ENCODE data around the gene SLA2.
"Not testable (repeated sequence)": the region's sequence is repeated elsewhere in the genome, so short reads cannot be mapped to it uniquely, and the experiment has no call there.

Gene SLA2, protein sequence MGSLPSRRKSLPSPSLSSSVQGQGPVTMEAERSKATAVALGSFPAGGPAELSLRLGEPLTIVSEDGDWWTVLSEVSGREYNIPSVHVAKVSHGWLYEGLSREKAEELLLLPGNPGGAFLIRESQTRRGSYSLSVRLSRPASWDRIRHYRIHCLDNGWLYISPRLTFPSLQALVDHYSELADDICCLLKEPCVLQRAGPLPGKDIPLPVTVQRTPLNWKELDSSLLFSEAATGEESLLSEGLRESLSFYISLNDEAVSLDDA

DNA sequence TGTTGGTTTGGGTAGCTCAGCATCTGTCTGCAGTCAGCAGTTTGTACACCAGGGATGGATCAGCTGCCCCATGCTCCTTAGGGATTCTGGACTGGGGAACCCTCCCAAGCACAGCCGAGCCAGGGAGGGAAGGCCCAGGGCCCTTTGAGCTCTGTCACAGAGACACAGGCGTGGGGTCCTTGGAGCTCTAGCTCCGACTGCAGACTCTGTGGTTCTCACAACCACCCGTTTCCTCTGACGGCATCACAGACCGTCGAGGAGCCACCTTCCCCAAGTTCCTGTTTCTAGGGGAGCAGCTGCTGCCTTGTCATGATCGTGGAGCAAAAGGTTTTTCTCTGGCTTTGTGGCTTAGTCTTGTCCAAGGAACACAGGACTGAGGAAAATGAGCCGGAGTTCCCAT, at the start of gene SLA2:
SLA2 (minus strand) TSS at position 199 of the 400 bp plus-strand sequence. CDS start 4,861 bp downstream, outside the sequence.
- peak; percentile 29 for DNase-seq (ENCODE audit: low read depth)

DNA sequence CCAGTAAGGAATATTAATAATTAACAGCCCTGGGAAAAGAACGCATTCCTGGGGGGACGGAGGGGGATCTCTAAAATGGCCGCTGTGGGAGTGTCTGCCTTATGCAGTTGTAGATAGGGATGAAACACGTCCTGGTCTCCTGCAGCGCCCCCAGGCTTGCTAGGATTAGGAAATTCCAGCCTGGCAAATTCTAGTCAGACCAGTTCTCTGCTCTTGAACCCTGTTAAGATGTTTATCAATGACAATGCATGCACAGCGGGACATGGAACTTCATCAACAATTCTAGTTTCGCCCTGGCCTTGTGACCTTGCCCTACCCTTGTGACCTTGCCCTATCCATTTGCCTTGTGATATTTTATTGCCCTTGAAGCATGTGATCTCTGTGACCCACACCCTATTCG, 49.5 kb upstream of the SLA2 start:
- not testable (repeated sequence) for DNase-seq (ENCODE audit: low read depth)

DNA sequence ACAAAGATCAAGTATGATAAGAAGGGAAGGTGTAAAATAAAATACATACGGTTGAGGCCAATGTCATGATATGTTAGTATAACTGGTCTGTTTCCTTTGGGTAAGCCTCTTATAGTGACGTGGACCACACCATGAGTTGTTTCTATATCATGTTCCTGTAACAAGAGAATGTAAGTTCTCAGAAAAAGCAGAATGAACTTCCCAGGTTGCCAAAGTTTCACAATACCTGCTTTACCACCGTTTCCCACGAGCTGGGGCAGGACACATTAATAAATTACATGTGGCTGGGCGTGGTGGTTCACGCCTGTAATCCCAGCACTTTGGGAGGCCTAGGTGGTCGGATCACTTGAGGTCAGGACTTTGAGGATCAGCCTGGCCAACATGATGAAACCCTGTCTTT, 42.6 kb upstream of the SLA2 start:
- no peak for DNase-seq (ENCODE audit: low read depth)

DNA sequence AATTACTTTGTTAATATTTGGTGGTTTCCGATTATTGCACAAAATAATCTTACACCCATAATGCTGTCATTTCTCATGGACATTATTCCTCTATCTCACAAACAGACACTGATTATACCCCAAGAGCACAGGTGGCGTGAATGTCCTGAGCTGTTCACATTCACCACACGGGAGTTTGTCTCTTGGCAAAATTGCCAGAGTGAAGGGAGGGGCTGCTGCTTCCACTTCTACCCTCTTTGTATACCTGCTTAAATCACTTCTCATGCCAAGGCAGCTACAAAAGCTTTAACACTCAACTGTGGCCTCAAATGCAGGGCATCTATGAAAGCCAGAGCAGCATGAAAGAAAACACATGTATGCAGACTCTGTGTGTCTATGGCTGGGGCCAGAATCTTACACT, 41.9 kb upstream of the SLA2 start:
- DNase-seq (ENCODE audit: low read depth): no peak

DNA sequence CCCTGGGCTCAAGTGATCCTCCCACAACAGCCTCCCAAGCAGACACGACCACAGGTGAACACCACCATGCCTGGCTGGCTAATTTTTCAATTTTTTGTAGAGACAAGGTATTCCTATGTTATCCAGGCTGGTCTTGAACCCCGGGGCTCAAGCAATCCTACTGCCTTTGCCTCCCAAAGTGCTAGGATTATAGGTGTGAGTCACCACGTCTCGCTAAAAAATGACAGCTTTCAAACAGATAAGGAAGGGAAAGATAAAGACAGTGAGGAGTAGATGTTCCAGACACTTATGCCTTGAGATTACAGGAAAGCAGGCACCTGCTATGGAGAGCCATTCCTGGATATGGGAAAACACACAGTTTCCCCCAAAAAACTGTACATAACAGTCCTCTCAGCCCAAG, 40.9 kb upstream of the SLA2 start:
- DNase-seq (ENCODE audit: low read depth): no peak

DNA sequence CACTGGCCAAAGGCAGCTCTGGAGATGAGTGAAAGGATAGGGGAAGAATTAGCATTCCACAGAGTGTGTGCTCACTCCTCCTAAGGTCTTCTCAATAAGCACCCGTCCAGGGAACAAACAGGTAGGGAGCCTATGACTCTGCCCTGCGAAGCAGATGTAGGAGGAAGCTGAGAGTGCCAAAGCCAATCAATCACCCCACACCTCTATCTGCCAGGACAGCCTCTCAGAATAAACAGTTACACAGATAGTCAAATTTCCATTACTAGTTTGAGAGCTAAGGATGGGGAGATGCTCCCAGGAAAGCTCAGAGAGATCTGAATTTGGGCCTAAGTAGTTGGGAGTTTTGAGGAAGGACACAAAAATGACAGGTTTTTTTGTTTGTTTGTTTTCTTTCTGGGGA, 40.5 kb upstream of the SLA2 start:
- no peak for DNase-seq (ENCODE audit: low read depth)

DNA sequence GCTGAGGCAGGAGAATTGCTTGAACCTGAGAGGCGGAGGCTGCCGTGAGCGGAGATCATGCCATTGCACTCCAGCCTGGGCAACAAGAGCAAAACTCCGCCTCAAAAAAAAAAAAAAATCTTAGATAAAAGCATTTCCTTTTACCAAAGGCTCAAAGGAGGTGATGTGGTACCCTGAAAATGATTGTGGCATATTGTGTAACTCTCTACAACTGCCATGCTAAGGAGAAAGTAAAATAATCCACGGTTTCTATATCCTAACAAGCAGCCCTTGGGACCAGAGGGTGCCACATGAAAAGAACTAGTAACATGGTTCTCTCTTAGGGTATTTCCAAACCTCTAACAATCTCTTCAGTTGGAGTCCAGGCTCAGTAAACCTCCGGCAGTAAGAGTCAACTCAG, 38.8 kb upstream of the SLA2 start:
- DNase-seq (ENCODE audit: low read depth): no peak

DNA sequence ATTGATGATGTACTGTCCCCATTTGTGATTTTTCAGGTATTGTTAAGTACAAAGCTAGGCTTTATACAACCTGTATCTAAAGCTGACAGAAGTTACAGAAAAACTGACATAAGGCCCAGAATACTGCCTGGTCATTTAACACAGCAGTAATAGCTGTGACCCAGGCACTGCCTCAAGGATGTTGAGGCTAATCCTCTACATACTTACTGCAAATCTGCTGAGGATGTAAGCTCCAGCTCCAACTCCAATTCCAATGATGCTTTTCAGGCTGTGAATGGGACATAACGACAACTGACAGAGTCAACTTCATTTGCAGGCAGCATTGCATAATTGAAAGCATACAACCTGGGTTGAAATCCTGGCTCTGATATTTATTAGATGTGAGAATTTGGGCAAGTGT, 36.3 kb upstream of the SLA2 start:
- no peak for DNase-seq (ENCODE audit: low read depth)

DNA sequence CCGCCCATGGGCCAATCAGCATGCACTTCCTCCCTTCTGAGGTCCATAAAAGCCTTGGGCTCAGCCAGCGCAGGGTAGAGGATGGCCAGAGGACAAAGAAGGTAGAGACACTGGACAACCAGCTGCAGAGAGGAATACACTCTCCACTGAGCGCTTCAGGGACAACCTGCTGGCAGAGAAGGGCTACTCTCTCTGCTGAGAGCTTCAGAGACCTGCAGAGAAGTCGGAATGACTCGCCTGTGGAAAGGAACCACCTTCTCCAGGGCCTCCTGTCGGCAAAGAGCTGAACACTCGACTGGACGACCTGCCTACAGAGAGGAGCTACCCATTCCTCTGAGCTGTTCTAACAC, 31.4 kb upstream of the SLA2 start:
- no peak for DNase-seq (ENCODE audit: low read depth)

DNA sequence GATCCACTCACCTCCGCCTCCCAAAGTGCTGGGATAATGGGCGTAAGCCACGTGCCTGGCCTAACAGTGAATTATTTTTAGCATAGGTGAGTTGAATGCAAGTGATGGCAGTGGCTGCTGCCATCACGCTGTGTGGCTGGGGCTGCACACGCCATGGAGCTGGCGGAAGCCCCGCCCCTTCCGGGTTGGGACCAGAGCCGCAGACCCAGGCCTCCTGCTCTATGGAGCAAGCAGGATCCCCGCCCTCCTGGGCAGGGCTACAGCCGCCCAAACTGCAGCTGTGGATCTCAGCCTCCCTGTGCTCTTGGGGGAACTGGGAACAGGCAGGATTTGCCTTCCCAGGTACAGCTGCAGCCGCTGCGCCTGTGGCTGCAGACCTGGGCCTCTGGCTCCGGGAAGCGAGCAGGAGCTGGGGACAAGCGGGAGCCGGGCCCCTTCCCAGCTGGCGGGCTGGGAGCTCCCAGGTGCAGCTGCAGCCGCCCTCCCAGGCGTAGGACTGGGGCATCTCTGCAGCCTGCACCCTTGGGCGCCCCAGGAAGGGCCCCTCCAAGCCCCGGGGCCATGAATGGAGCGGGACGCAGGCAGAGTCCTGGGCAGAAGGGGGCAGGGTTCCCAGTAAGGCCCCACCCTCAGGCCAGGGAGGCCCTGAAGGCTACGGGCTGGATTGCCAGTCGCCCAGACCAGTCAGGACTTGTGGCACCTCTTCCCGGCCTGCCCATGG, 30.9 kb upstream of the SLA2 start:
- DNase-seq (ENCODE audit: low read depth): no peak

DNA sequence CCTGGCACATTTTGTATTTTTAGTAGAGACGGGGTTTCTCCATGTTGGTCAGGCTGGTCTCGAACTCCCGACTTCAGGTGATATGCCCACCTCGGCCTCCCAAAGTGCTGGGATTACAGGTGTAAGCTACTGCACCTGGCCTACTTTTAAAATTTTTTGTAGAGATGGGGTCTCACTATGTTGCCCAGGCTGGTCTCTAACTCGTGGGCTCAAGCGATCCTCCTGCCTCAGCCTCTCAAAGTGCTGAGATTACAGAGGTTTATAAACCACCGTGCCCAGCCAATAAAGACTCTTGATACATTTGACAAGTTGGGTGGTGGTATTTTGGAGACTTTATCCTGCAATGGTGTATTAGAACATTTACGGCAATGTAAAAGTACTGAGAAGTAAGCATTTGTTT, 29.5 kb upstream of the SLA2 start:
- DNase-seq (ENCODE audit: low read depth): not testable (repeated sequence)

DNA sequence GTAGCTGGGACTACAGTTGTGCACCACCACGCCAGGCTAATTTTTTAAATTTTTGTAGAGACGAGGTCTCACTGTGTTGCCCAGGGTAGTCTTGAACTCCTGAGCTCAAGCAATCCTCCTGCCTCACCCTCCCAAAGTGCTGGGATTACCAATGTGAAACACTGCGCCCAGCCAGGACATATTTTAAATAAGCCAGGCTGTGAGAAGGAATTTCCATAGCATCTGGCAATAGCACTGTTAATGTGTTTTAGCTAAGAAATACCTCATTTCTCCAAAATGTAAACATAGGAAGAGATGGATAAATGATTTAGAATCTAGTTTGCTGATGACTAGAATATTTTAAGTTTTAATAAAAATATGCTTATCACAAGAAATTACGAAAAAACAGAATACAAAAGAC, 27.0 kb upstream of the SLA2 start:
- DNase-seq (ENCODE audit: low read depth): no peak

DNA sequence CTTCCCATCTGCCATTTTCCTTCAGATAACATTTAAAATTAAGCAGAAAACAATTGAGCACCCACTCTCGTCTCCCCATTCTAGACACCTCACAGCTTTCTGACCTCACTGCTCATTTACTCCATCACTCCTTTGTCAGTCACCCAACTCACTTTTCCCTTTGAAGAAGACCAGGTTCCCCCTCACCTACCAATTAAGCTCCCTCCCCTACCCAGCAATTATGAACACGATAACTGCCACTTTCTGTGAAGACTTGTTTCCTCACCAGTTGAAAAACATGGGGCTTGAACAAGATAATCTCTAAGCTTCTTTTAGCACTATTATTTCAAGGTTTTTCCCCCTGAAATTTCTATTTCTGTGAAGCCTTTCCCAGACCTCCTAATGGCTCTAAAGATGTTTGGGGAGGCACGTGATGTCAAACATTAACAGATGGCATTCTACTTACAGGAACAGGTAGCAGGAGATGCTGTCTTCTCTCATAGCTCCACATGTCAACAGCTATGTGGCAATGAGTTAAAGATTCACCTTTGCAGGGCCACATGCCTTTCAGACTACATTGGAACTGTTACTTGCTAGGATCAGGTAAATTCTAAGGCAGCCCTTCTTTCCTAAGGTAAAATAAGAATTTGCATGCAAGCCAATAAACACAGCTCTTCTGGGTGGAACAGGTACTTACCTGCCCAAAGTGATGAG, 24.8 kb upstream of the SLA2 start:
- no peak for DNase-seq (ENCODE audit: low read depth)

DNA sequence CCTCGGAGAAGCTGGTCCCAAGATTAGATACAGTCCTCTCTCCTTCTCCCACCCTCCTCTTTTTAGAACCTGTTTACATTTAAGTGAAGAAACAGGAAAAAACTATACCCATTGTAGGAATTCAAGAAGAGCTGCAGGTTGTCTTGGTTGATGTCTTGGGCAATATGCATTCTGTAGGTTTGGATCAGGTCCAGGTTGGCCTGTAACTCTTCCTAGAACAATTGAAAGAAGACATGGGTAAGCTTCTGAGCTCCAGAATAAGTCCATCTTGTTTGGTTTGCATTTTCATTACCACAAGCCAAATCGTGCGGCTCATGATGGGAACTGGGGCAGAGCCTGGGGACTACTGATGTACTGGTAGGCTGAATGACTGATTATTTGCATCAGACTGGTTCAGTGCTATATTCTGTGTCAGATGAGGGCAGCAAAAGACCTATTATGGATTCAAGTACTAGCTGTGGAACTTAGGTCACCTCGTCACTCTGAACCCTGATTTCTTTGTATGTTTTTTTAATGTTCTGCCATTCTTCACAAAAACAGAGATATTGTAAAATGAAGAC, 20.3 kb upstream of the SLA2 start:
- no peak for DNase-seq (ENCODE audit: low read depth)

DNA sequence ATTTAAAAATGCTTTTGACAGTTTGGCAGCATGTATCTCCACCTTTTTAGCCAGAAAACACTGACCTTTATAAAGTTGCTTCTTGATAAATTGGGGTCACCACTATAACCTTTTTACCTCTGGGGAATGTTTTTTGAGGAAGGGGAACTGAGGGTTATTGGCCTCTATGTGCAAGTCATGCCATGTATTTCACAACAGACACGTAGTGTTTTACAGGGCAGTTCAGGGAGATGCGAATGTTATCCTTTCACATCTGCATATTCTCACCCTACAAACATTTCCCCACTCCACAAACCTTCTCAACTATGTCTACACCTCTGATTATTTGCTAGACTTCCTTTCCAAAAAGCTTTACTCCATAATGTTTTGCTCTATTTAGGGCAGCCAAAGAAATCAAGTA, 17.0 kb upstream of the SLA2 start:
- no peak for DNase-seq (ENCODE audit: low read depth)

DNA sequence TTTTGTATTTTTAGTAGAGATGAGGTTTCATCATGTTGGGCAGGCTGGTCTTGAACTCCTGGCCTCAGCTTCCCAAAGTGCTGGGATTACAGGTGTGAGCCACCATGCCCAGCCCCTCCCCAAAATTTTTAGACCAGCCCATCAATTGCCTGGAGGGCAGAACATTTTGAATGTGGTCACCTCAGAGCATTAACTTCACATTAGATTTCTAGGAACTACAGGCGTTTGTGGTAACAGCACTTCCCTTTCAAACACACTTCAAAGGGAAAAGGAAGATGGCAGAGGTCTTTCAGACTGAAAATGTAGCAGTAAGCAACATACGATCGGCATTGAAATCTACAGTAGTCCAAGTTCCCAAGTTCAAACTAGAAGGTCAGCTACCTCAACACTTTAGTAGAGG, 12.3 kb upstream of the SLA2 start:
- DNase-seq (ENCODE audit: low read depth): peak; percentile 76

DNA sequence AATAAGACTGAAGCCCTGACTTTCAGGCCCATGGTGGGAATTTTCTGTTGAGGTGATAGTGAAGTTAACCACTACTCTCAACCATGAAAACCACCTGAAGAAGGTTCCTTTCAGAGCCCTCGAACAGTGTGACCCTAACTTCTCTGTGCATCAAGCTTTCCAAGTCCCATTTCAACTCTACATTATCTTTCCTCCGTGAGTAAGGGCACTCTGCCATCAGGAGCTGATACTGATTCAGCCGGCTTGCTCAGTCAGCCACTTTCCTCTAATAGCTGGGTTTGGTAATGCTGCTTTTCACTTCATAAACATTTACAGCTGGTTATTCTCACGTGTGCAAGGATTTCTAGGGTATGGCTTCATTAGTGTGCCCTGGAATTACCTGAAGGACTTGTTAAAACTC, 10.7 kb upstream of the SLA2 start:
- no peak for DNase-seq (ENCODE audit: low read depth)

DNA sequence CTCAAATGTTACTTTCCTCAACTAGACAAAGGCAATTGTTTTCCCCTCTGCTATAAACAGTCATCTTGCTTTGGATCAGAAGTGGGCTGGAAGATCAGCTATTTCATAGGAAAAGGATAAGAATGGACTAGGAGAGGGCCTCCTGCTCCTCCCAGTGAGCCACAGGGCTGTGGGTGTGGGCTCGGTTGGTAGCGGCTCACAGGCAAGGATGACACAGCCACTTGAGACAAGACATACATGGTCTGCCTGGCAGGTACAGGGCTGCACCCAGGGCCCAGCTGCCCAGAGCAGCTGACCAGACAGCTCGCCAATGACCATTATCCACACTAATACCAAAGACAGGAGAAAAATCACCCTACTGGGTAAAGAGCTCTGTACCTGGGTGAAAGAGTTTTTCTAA, 9.0 kb upstream of the SLA2 start:
- no peak for DNase-seq (ENCODE audit: low read depth)

DNA sequence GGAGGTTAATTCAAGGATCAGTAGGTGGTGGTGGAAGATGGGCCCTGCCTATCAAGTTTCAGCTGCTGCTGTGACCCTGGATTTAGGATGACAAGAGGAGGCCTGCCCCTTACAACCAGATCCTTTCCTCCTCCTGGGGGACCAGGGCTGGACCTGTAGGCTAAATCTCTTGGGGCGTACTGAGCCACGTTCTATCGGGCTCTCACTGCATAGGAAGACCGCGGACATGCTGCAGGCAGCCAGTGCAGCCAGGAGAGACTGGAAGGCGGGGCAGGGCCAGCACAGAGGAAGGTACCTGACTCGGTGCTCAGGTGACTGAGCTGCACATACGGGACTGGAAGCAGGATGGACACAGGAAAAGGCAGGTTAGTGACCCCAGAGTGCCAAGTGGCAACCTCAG, 8.5 kb upstream of the SLA2 start:
- DNase-seq (ENCODE audit: low read depth): no peak

DNA sequence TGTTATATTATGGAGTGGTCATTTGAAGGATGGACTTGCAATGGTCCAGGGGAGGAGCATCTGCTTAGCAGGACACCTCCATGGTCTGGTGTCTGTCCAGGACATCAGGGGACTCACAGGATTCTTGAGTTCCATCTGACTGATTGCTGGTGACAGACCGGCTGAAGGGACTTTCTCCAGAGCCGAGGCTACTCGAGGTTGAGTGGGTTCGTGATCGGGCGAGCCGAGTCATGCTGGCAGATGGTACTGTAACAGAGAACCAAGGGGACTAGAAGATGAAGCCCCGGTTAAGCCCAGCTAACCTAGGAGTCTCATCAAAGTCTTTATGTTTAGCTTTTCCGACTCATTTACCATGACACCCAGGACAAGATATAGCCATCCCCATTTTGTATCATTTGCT, 7.5 kb upstream of the SLA2 start:
- no peak for DNase-seq (ENCODE audit: low read depth)

DNA sequence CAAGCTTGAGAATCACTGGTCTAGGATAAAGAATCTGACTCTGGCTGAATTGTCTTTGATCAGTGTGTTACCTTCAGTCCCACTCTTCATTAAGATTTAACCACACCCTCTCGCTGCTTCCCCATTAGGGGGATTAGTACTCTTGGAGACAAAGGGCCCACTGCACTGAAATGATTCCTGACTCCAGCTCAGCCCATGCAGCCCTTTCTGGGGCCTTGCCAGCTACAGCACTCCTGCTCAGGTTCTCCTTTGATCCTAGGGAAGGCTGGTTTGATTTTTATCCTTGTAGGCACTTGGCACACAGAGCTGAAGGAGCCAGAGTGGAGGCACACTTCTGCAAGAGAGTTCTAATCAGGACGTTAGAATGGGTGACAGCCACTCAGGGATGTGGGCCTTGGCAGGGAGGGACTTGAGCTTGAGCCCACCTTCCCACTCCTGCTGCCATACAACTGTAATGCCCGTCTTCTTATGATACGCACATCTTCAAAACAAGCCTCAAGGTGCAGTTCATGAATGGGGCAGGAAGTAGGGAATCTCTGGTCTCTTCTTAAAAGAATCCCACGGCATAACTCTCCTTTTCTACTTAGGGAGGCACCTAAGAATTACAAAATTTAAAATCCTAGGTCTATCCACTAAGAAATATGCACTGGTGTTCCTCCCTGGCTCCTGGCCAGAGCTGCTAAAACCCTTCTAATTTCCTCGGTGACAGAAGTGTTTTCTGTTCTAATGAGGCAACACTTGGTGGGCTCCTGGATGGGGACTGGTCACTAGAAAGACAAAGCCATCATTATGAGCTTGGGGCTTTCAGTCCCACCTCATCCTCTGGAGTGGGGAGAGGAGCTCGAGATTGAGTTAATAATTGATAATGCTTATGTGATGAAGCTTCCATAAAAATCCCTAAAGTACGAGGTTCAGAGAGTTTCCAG, 1.5 kb upstream of the SLA2 start:
- DNase-seq (ENCODE audit: low read depth): no peak

DNA sequence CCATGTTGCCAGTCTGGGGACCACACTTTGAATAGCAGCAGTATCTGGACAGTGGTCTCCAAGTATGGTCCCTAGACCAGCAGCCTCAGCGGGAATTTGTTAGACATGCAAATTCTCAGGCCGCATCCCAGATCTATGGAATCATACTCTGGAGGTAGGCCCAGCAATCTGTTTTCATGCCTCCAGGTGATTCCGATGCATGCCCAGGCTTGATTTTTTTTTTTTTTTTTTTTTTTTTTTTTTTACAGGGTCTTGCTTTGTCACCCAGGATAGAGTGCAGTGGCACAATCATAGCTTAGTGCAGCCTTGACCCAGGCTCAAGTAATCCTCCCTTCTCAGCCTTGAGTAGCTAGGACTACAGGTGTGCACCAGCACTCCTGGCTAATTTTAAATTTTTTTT, 682 bp upstream of the SLA2 start:
- no peak for DNase-seq (ENCODE audit: low read depth)
